Type B pancreatic cell (in vitro differentiated cells): ENCODE measurements around the gene BDH1. TPM values are rescaled to one million over a fixed set of nuclear protein-coding genes. Genes with fewer than 3 reads are reported as not detected.
A peak's percentile ranks its signal among the peaks of the same experiment; 100 is the strongest.

Experiments used
- DNase-seq: peaks from one replicate; pipeline ENCODE4 v3.0.0; 2021; ENCODE audit warnings: mixed read lengths; ENCODE audit not compliant: unreplicated experiment; ENCODE audit errors: extremely low spot score
- H3K27ac Mint-ChIP-seq: 2 replicates; pipeline ENCODE4 v1.8.0; 2021; ENCODE audit warnings: mild to moderate bottlenecking, mixed read lengths
- H3K27me3 Mint-ChIP-seq: 2 replicates; pipeline ENCODE4 v1.8.0; 2021; ENCODE audit warnings: mixed read lengths
- H3K36me3 Mint-ChIP-seq: 2 replicates; pipeline ENCODE4 v1.8.0; 2021; ENCODE audit warnings: mixed read lengths
- H3K4me1 Mint-ChIP-seq: one replicate; pipeline ENCODE4 v1.8.0; 2021; ENCODE audit warnings: mixed read lengths; ENCODE audit not compliant: unreplicated experiment
- H3K4me3 Mint-ChIP-seq: 2 replicates; pipeline ENCODE4 v1.8.0; 2021; ENCODE audit warnings: mild to moderate bottlenecking, mixed read lengths
- H3K9me3 Mint-ChIP-seq: 2 replicates; pipeline ENCODE4 v1.8.0; 2021; ENCODE audit warnings: mixed read lengths
- total RNA-seq: library from RNA; stranded (reverse); gene quantifications from 2 replicates; pipeline ENCODE4 v1.2.1, GENCODE V29; 2021; ENCODE audit warnings: low replicate concordance
- TF ChIP-seq, protein P1 (sequence below): fragments of 200-600 bp; sonication (generic); conservative IDR thresholded peaks from 2 replicates; pipeline ENCODE4 v1.5.0; 2021; ENCODE audit warnings: antibody characterized with exemption, mild to moderate bottlenecking

Gene BDH1
- total RNA-seq, 1 donor from 2014 or later, result 32.0 TPM

DNA sequence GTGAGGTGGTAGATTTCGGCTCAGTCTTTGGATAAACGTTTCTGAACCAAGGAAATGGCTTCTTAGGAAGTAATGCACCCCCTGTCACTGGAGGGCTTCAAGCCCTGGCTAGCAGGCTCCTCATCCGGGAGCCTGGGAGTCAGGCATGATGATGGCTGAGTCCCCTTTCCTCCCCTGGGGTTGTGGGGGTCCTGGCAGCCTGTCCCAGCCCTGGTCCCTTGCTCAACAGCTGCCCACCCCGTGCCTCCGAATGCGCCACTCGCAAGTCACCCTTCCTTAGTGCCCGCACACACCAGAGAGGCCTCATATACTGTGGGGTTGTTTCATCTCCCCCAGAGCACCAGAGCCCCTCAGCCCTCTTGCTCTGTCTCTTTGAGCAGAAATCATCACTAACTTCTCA, 48.2 kb downstream of the BDH1 start:
- DNase-seq, result no peak
- Mint-ChIP-seq H3K9me3 (no peaks in the 10 kb centered on the region), H3K36me3 (no peaks in the 10 kb centered on the region), H3K27ac (no peak overlapping the region), H3K4me3 (no peak overlapping the region), H3K4me1 (peaks cover 29% of the 10 kb centered on the region), H3K27me3 (peaks cover 3% of the 10 kb centered on the region)
- TF ChIP-seq, protein P1, sequence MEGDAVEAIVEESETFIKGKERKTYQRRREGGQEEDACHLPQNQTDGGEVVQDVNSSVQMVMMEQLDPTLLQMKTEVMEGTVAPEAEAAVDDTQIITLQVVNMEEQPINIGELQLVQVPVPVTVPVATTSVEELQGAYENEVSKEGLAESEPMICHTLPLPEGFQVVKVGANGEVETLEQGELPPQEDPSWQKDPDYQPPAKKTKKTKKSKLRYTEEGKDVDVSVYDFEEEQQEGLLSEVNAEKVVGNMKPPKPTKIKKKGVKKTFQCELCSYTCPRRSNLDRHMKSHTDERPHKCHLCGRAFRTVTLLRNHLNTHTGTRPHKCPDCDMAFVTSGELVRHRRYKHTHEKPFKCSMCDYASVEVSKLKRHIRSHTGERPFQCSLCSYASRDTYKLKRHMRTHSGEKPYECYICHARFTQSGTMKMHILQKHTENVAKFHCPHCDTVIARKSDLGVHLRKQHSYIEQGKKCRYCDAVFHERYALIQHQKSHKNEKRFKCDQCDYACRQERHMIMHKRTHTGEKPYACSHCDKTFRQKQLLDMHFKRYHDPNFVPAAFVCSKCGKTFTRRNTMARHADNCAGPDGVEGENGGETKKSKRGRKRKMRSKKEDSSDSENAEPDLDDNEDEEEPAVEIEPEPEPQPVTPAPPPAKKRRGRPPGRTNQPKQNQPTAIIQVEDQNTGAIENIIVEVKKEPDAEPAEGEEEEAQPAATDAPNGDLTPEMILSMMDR, result no peak

DNA sequence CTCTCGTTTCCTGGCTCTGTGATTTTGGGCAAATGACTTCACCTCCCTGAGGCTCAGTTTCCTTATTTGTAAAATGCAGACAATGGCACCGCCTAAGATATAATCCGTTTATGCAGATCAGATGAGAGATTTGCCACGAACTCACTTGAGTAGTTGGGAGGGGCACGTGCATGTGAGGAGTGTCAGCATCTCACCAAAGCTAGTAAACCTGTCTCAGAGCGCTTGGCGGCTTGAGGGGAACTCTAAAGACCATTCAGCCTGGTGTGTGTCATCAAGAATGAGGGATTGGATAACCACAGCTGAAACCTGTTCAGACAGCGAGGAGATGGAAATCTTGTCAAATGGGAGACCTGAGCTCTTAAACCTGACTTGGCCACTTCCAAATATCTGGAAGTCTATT, 48.7 kb downstream of the BDH1 start:
- Mint-ChIP-seq H3K4me1 (peaks cover 29% of the 10 kb centered on the region), H3K4me3 (no peak overlapping the region), H3K36me3 (no peaks in the 10 kb centered on the region), H3K27ac (peak overlapping the region; percentile 13), H3K9me3 (no peaks in the 10 kb centered on the region), H3K27me3 (peaks cover 3% of the 10 kb centered on the region)
- DNase-seq, result no peak
- TF ChIP-seq, protein P1, result no peak

DNA sequence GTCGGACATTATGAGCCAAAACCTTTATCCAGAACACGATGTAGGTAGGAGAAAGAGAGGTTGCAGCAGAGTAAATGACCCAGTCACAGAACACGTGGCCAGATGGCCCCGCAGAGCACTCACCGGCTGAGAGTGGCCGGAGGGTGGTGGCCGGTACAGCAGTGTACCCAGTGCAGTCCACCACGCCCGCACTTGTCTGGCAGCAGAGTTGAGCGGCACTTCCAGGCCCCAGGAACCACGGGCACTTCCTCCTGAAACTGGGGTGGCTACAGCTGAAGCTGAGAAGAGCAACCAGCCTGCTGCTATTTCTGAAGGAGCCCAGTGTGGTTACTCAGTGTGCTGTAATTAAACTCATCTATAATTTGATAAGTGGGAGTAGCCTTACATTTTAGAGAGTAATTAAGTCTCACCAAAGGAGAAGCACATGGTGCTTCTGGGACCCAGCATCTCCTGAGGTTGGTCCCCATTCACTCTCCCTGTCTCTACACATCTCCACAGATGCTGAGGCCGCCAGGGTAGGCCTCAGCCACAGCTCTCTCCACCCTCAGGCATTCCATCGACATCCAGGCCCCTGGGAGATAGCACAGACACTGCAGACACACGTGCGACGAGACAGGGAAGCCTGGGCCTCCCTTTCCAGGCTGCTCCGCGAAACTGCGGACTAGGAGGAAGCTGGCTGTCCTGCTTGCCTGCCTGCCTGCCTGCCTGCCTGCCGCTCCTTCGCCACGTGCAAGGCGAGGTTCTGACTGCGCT, 49.8 kb downstream of the BDH1 start:
- H3K27ac Mint-ChIP-seq, result no peak overlapping the region
- no peaks in the 10 kb centered on the region for H3K36me3 Mint-ChIP-seq
- H3K4me1 Mint-ChIP-seq, result peaks cover 29% of the 10 kb centered on the region
- H3K9me3 Mint-ChIP-seq, result no peaks in the 10 kb centered on the region
- peaks cover 3% of the 10 kb centered on the region for H3K27me3 Mint-ChIP-seq
- no peak for DNase-seq
- no peak overlapping the region for H3K4me3 Mint-ChIP-seq
- TF ChIP-seq, protein P1, result no peak

- DNase-seq, result no peak
- Mint-ChIP-seq H3K27ac (peak overlapping the region; percentile 53), H3K36me3 (no peaks in the 10 kb centered on the region), H3K27me3 (peaks cover 3% of the 10 kb centered on the region), H3K4me3 (peak overlapping the region; percentile 49), H3K4me1 (peaks cover 27% of the 10 kb centered on the region), H3K9me3 (peaks cover 4% of the 10 kb centered on the region)
- TF ChIP-seq, protein P1, result no peak
Measured at GRCh38 chr3:197504641-197505121, 51.1 kb downstream of the BDH1 start.

DNA sequence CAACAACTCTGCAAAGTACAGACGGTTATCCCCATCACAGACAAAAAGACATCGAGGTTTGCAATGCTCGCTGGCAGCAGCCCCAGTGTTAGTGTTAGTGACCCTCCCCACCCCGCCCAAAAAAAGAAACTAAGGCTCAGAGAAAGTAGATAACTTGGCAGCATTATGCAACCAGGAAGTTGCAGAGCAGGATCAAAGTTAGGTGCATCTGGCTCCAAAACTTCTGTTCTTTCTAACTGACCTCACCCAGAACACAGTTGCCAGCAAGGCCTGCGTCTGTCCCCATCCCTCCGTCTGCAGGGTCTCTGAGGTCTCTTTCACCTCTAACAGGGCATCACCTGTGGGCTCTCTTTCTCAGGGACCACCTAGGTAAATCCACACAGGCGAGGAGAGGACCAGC, 51.5 kb downstream of the BDH1 start:
- H3K27me3 Mint-ChIP-seq, result peaks cover 3% of the 10 kb centered on the region
- H3K36me3 Mint-ChIP-seq, result no peaks in the 10 kb centered on the region
- H3K27ac Mint-ChIP-seq, result peak overlapping the region; percentile 53
- DNase-seq, result no peak
- H3K4me1 Mint-ChIP-seq, result peaks cover 27% of the 10 kb centered on the region
- peak overlapping the region; percentile 49 for H3K4me3 Mint-ChIP-seq
- H3K9me3 Mint-ChIP-seq, result peaks cover 4% of the 10 kb centered on the region
- TF ChIP-seq, protein P1, result no peak
